GM18520 (cell line): ENCODE results near the gene NOL12.

ENCODE experiments used
- ATAC-seq: cut with Tn5 transposase; IDR thresholded peaks from one replicate; pipeline ENCODE4 v1.9.1; 2021; ENCODE audit not compliant: unreplicated experiment

The NOL12 gene

DNA sequence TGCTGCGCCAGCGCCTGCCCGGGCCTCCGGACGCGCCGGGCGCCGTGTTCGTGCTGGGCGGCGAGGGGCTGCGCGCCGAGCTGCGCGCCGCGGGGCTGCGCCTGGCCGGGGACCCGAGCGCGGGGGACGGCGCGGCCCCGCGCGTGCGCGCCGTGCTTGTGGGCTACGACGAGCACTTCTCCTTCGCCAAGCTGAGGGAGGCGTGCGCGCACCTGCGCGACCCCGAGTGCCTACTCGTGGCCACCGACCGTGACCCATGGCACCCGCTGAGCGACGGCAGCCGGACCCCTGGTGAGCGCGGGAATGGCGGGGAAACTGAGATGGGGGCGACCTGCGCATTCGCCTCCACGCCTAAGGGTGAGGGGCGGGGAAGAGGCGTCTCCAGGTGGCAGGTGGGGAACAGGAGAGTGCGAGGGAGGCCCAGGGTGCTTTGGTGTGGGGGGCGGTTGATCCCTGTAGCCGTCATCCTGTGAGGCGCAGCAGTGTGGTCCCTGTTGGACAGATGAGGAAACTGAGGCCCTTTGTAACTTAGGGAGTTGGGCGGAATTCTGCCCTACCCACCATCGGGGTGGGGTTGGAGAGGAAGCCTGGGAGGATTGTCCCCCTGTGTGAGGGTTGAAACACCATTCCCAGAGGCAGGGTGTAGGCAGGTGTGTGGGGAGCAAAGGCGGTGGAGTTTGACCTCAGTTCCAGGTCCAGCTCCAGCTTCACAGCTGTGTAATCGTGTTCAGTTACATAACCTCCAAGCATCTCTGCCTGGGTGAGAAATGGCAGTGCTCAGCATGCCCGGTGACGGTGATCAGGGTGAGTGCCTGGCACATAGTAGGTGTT is 26.9 kb upstream of the NOL12 start:
- ATAC-seq = peak; percentile 10

GRCh38 chr22:37659897-37660708 is 26.0 kb upstream of the NOL12 start:
- ATAC-seq = no peak

DNA sequence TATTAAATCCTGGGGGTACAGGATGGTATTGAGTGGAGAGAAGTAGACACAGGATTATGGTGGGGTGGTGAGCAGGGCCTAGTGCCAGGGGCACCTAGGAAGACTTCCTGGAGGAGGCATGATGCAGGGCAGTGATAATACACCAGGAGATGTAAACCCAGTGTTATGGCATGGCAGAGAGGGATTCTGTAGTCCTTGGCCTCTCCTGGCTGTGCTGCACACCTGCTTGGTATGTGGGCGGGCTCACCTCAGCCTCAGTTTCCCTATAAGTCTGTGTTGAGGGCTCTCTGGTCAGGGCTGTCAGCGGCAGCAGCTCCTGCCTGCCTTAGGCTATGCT is 25.5 kb upstream of the NOL12 start:
- no peak for ATAC-seq

DNA sequence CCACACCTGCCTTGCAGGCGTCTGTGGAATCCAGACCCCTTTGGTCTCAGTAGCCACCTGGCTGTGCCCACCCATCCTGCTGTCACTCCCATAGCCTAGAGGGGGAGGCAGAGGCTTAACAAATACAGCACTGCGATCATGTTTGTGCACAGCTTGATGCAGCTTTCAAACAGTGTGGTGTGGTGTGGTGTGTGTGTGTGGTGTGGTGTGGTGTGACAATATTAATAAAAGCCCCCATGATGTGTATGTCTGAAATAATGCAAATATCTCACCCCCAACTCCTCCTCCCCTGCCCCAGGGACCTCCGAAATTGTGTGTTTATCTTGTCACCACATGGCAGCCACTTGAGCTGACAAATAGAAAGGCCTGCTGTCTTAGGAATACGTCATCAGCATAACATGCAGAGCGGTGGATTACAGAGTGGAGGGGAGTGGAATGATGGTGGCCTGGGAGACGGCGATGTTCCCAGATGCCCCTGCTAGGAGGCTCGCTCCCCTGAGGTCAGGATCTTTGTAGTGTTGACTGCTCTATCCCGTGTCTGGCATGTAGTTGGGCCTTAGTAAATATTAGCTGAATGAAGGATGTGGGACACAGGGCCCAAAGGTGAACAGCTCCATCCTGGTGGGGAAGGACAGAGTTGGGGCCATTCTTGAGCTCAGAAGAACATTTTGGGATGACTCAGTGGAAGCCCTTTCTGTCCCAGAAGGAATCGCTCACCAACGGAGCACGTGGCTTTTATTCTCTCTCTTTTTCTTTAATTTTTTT is 24.8 kb upstream of the NOL12 start:
- no peak for ATAC-seq

DNA sequence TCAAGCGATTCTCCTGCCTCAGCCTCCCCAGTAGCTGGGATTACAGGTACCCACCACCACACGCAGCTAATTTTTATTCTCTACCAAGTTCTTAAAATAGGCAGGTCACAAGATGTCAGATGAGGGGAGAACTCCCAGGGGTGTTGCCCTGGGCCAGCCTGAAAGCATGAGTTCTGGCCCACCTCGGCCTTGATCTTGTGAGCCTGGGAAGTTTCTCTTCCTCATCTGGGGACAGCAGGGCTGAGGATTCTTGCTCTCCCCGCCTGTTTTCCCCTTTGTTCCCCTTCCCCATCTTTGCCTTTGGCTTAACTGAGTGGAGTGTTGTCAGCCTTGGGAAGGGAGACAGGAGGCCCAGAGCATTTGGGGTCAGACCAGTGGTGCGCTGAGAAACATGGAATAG is 24.1 kb upstream of the NOL12 start:
- no peak for ATAC-seq

- no peak for ATAC-seq
These were observed 22.5 kb upstream of the NOL12 start for GRCh38 chr22:37663521-37664140.

DNA sequence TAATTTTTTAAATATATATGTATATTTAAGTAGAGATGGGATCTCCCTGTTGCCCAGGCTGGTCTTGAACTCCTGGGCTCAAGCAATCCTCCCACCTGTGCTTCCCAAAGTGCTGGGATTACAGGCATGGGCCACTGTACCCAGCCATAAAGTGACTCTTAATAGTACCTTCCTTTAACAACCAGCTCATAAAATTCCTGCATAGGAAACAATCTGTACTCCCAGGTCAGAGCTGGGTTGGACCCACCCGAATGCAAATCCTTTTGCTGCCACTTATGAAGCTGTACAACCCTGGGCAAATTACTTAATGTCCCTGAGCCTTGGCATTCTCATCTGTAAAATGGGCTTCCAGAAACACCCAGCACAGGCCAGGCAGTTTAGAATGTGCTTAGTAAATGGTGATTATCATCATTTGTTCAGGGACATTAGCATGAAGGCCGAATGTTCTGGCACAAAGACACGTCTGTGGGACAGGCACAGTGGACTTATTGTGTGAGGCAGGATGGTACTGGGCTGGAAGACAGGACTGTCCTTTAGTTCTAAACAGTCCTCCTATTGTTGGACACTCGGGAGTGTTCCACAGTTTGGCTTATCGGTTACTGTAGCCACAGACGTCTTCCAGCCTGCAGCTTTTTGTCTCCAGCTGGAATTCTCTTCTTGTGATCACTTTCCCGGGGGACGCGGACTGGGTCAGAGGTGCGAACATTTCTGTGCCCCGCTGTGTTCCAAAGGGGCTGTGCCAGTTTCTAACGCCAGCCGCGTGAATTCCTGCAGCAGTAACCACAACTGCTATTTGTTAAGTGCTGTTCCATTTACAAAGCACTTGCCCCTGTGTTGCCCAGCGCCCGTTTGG is 21.7 kb upstream of the NOL12 start:
- no peak for ATAC-seq

GRCh38 chr22:37665487-37665886 is 20.7 kb upstream of the NOL12 start:
- no peak for ATAC-seq

DNA sequence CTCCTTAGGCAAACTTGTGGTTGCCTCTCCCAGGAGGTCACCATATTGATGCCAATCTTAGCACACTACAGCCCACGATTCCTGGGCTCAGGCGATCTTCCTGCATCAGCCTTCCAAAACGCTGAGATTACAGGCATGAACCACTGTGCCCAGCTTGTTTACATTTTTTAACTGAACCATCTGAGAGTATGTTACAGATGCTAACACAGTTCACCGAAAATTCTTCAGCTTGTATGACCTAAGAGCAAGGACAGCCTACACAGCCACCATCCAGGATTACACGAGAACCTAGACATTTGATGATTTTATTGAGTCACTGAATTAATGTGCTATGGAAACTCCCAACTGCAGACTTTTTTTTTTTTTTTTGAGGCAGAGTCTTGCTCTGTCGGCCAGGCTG is 16.6 kb upstream of the NOL12 start:
- ATAC-seq = no peak

- no peak for ATAC-seq
These were observed 13.8 kb upstream of the NOL12 start for GRCh38 chr22:37672206-37672919.

DNA sequence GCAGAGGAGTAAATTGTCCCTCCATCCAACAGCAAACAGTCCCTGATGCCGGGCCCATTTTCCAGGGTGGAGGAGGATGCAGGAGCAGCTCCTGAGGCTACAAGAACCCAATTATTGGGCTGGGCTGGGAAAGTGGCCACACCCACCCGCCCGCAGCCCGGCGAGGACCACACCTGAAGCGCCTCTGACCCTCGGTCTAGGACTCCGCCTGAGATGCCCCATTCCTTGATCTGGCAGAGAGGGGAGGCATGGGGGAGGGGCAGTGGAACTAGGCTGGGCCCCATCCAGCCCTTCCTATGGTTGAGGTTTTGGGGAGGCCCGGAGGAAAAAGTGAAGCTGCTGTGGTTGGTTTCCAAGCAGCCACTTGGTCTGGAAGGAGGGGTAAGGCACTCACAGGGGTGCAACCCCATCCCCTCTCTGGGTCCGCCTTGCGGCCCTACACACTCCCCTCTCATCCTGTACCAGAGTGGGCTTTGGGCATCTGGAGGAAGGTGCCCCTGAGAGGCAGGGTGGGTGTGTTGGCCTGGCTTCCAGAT is 13.2 kb upstream of the NOL12 start:
- no peak for ATAC-seq

DNA sequence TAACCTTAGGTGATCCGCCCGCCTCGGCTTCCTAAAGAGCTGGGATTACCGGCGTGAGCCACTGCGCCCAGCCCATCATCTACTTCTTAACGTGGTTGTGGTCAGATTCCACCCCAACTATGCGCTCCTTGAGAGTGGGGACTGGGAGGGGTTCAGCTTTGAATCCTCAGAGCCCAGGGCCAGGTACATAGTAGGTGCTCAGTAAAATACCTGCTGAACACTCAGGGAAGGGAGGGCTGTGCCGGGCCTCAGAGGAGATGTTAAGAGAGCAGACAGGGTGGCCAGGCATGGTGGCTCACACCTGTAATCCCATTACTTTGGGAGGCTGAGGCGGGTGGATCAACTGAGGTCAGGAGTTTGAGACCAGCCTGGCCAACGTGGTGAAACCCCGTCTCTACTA is 11.9 kb upstream of the NOL12 start:
- no peak for ATAC-seq

DNA sequence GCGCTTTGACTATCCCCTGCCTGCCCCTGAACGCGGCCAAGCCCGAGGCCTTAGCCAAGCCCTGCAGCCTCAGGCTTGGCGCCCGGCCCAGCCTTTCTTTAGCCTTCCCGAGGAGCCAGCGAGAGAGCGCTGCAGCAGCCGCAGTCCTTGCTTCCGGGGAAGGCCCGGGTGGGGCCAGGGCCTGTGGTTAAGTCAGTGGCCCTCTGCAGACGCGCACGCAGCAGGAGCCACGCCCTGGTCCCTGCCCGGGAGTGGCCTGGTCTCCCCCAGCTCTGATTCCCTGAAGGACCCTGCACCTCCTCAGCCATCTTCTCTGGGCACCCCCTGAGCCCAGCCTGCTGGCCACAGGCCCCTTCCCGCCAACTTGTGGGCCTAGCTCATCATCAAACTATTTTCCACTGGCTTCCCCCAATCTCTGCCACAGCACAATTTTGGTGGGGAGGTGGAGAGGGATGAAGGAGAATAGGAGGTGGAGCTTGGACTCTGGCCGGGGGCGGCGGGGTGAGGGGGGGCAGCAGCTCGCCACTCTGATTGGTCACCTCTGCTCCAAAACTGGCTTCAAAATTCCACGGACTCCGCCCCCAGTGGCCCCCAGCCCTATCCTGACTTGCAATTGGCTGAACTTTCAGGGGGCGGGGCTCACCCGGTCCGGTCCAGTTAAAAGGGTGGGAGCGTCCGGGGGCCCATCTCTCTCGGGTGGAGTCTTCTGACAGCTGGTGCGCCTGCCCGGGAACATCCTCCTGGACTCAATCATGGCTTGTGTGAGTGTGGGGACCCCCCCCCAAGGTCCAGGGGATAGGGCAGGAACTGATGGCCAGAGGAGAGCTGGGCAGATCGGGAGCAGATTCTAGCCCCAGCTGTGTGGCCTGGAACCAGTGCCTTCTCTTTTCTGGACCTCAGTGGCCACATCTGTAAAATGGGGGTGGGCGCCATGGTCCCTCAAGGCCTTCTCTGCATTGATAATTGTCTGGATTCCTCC is 10.9 kb upstream of the NOL12 start, which contains the start of gene LGALS1:
Gene LGALS1 (plus strand): TSS at position 686 of the 979 bp plus-strand sequence. CDS start 67 bp downstream, at position 753.
- peak; percentile 33 for ATAC-seq

- ATAC-seq = no peak
These were observed 10.0 kb upstream of the NOL12 start for GRCh38 chr22:37675930-37676735.

DNA sequence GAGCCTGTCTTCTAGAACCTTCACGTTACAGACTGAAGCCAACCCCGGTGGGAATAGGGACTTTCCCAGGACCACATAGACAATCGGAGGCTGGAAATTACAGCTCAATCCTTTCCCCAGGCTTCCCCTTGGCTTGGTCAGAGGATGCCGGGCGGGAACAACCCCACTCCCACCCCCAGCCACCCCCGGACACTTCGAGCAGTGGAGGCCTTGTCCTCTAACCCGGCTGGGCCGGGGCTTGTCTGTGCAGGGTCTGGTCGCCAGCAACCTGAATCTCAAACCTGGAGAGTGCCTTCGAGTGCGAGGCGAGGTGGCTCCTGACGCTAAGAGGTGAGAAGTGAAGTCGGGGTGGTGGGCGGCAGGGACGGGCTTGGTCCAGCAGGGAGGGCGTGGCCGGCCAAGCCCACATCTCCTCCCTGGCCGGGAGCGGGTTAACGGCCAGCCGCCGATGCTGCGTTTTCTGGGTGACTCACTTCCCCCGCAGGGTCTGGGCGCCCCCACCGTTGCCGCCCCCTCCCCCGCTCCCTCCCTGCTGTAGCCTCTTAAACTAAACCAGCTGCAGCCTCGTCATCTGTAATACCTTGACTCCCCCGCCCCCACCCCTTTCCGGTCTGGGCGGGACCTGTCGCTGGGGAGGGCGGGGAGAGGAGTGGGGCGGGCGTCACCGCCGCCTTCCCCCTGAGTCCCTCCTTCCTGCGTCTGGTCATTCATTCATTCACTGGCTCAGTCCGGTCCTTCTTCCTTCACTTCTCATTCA is 9.2 kb upstream of the NOL12 start:
- ATAC-seq = peak; percentile 33

- no peak for ATAC-seq
These were observed 8.6 kb upstream of the NOL12 start for GRCh38 chr22:37677493-37677974.
